H7 (cell line): ENCODE data around the gene ELFN2. TPM values are rescaled to one million over a fixed set of nuclear protein-coding genes. Genes with fewer than 3 reads are reported as not detected.
"Not testable (repeated sequence)": the region's sequence is repeated elsewhere in the genome, so short reads cannot be mapped to it uniquely, and the experiment has no call there.

Experiments
- DNase-seq: peaks from one replicate; pipeline ENCODE4 v3.0.0; 2012
- H3K27me3 ChIP-seq: 2 replicates; pipeline ENCODE4 v1.6.0; 2011; ENCODE audit warnings: mild to moderate bottlenecking, low read length; ENCODE audit not compliant: control insufficient read depth, insufficient read depth
- H3K36me3 ChIP-seq: replicated peaks from 2 replicates; pipeline ENCODE4 v1.5.1; 2011; ENCODE audit warnings: low read length; ENCODE audit not compliant: control insufficient read depth, insufficient read depth
- H3K4me3 ChIP-seq: 2 replicates; pipeline ENCODE4 v1.5.1; 2011; ENCODE audit warnings: low read depth, mild to moderate bottlenecking, control low read depth, low read length, moderate library complexity; ENCODE audit not compliant: insufficient read depth
- total RNA-seq: library from RNA; depleted of rRNA; stranded (reverse); fragments of >200 nt; shearing (Covaris generic); gene quantifications from 2 replicates; pipeline ENCODE4 v1.2.3, GENCODE V29; 2014

Gene ELFN2
- total RNA-seq, 1 experiment from 2014 or later: 0.14 TPM

- H3K27me3 ChIP-seq: peaks cover 30% of the 10 kb centered on the region
- peak overlapping the region; percentile 48 for H3K4me3 ChIP-seq
Observed at GRCh38 chr22:37333724-37334460, 93.4 kb downstream of the ELFN2 start.

GRCh38 chr22:37331856-37332536 is 95.3 kb downstream of the ELFN2 start:
- DNase-seq: no peak
- Histone ChIP-seq H3K27me3 (peaks cover 31% of the 10 kb centered on the region), H3K36me3 (no peaks in the 10 kb centered on the region), H3K4me3 (no peak overlapping the region)

More at GRCh38 chr22:37333724-37334460, 93.4 kb downstream of the ELFN2 start:
- DNase-seq: no peak
- H3K36me3 ChIP-seq: no peaks in the 10 kb centered on the region

GRCh38 chr22:37331034-37331428 is 96.2 kb downstream of the ELFN2 start:
- Histone ChIP-seq H3K36me3 (no peaks in the 10 kb centered on the region), H3K27me3 (peaks cover 31% of the 10 kb centered on the region), H3K4me3 (no peak overlapping the region)
- DNase-seq: no peak

GRCh38 chr22:37330200-37331033 is 96.9 kb downstream of the ELFN2 start:
- H3K27me3 ChIP-seq: peaks cover 27% of the 10 kb centered on the region
- no peak overlapping the region for H3K4me3 ChIP-seq
- DNase-seq: peak; percentile 97
- no peaks in the 10 kb centered on the region for H3K36me3 ChIP-seq

- Histone ChIP-seq H3K27me3 (peaks cover 26% of the 10 kb centered on the region), H3K36me3 (no peaks in the 10 kb centered on the region), H3K4me3 (no peak overlapping the region)
- no peak for DNase-seq
Observed at GRCh38 chr22:37329238-37330140, 97.8 kb downstream of the ELFN2 start.

- H3K27me3 ChIP-seq: peaks cover 25% of the 10 kb centered on the region
- not testable (repeated sequence) for H3K36me3 ChIP-seq, DNase-seq, H3K4me3 ChIP-seq
Observed at GRCh38 chr22:37328538-37329237, 98.6 kb downstream of the ELFN2 start.

GRCh38 chr22:37328017-37328416 is 99.3 kb downstream of the ELFN2 start:
- H3K27me3 ChIP-seq: peaks cover 24% of the 10 kb centered on the region
- H3K36me3 ChIP-seq: no peaks in the 10 kb centered on the region
- DNase-seq: no peak
- no peak overlapping the region for H3K4me3 ChIP-seq

- H3K27me3 ChIP-seq: peaks cover 23% of the 10 kb centered on the region
- H3K4me3 ChIP-seq: no peak overlapping the region
- H3K36me3 ChIP-seq: no peaks in the 10 kb centered on the region
- no peak for DNase-seq
Observed at GRCh38 chr22:37326726-37327125, 100.6 kb downstream of the ELFN2 start.

- H3K4me3 ChIP-seq: peak overlapping the region; percentile 33
- H3K36me3 ChIP-seq: no peaks in the 10 kb centered on the region
- H3K27me3 ChIP-seq: peaks cover 23% of the 10 kb centered on the region
- no peak for DNase-seq
Observed at GRCh38 chr22:37325039-37325395, 102.3 kb downstream of the ELFN2 start.

- Histone ChIP-seq H3K4me3 (peak overlapping the region; percentile 33), H3K27me3 (peaks cover 21% of the 10 kb centered on the region), H3K36me3 (no peaks in the 10 kb centered on the region)
- DNase-seq: peak; percentile 91
Observed at GRCh38 chr22:37324340-37325038, 102.8 kb downstream of the ELFN2 start.

- DNase-seq: no peak
- Histone ChIP-seq H3K36me3 (no peaks in the 10 kb centered on the region), H3K4me3 (no peak overlapping the region), H3K27me3 (peaks cover 17% of the 10 kb centered on the region)
Observed at GRCh38 chr22:37320726-37321677, 106.3 kb downstream of the ELFN2 start.

GRCh38 chr22:37319469-37319868 is 107.8 kb downstream of the ELFN2 start:
- DNase-seq: no peak
- H3K27me3 ChIP-seq: peaks cover 8% of the 10 kb centered on the region
- H3K4me3 ChIP-seq: no peak overlapping the region
- no peaks in the 10 kb centered on the region for H3K36me3 ChIP-seq
